IPS-11a (cell line): ENCODE measurements around the gene GFM2.
"Not testable (repeated sequence)": the region's sequence is repeated elsewhere in the genome, so short reads cannot be mapped to it uniquely, and the experiment has no call there.

Experiments
- H3K4me3 ChIP-seq: one replicate; pipeline ENCODE4 v1.5.1; 2013; ENCODE audit warnings: low read depth, low read length, control low read depth

The GFM2 gene

DNA sequence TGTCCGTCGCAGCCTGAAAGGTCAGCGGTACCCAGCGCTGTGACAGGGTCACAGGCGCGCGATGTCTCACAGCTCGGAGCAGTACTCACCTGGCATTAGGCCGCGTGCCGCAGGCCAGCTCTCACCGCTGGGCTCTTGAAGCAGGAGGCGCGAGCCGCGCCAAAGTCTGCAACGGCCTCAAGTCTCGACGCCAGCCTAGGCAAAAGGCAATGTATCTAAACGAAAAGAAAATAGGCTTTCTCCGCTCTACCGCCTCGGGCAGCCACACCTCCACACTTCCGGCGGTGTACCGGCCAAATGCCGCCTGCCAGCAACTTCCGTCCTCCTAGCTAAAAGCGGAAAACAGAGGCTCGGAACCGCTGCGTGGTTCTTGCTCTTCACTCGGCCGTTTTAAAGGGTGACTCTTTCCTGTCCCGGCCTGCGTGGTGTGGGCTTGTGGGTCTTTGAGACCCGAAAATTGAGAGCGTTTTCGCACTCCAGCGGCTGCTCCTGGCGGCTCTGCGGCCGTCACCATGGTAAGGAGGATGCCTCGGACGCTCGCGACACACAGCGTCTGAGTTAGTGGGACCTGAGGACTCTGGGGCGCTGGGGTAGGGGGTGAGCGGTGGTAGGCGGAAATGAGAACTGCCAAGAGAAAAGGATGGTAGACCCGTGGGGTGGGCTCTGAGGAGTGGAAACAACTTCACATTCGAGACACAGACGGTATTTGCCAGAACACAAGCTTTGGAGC, at the start of gene GFM2, which contains the start of gene NSA2:
TSS of gene GFM2 (minus strand) at position 269 of the 730 bp plus-strand sequence. CDS start 3,375 bp downstream, outside the sequence.
TSS of gene NSA2 (plus strand) at position 401 of the 730 bp plus-strand sequence. CDS start at position 513, 112 bp downstream.
- H3K4me3 ChIP-seq: peak within 1 kb of the TSS; percentile 91

GRCh38 chr5:74810915-74811314, 44.0 kb upstream of the GFM2 start:
- H3K4me3 ChIP-seq: no peak overlapping the region

GRCh38 chr5:74801941-74802340, 35.0 kb upstream of the GFM2 start:
- no peak overlapping the region for H3K4me3 ChIP-seq

DNA sequence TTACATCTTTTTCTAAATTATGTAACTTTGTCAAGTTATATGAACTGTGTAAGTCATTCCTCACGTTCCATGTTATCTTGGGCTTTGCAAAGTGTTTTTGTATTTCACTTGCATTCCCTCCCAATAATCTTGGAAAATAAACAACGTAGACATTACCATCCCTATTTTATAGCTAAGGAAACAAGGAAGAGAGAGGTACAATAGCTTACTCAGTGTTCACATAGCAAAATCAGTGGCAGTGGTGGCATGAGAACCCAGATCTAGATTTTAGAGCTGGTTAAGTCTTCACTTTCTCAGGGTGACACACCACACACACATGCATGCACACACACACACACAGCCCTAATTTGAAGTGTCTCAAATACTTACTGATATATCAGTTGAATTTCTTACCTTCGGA, 34.3 kb upstream of the GFM2 start:
- no peak overlapping the region for H3K4me3 ChIP-seq

- no peak overlapping the region for H3K4me3 ChIP-seq
These were observed 32.3 kb upstream of the GFM2 start for GRCh38 chr5:74798977-74799911.

DNA sequence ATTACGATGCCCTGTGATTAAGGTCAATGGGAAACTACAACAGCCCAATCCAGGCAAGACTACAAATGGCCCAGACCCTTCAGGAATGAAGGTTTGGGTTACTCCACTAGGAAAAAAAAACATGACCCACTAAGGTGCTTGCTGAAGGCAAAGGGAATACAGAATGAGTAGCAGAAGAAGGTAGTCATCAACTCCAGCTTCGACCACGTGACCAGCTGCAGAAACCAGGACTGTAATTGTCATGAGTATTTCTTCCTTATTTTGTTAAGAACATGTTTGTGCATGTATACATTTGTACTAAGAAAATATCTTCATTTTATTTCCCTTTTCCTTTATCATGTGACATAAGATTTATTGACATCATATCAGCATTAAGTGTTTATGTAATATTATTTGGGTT, 24.8 kb upstream of the GFM2 start:
- H3K4me3 ChIP-seq: not testable (repeated sequence)

DNA sequence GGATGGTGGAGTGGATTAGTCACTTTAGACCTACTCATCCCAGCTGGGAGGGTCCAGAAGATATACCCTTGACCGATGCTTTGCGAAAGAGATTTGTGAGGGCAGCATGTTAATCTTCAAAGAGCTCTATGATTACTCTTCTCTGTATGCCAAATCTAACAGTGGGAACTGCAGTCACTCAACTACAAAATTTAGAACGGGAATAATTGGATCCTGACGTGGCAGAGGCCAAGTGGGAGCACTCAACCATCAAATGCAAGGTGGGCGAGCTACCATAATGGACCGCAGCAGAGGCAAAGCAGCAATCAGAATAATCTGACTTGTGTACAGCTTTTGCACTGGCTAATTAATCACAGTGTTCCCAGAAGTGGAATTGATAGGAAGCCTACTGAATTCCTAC, 20.5 kb upstream of the GFM2 start:
- H3K4me3 ChIP-seq: no peak overlapping the region

- H3K4me3 ChIP-seq: no peak overlapping the region
These were observed 19.9 kb upstream of the GFM2 start for GRCh38 chr5:74786851-74787250.

- no peak overlapping the region for H3K4me3 ChIP-seq
These were observed 11.7 kb upstream of the GFM2 start for GRCh38 chr5:74778609-74779008.

DNA sequence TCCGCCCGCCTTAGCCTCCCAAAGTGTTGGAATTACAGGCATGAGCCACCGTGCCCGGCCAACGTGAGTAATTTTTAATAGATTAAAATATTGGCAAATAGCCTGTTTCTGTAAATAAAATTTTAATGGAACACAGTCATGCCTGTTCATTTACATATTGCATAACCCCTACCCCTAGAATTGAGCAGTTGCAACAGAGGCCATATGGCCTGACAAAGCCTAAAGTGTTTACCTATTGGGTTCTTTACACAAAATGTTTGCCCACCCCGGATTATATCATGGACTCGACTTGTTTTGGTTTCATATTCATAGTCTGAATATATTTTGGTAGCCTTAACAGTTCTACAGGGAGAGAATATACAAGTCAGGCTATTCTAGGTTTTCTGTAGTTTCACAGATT, 5.4 kb upstream of the GFM2 start:
- H3K4me3 ChIP-seq: no peak overlapping the region

DNA sequence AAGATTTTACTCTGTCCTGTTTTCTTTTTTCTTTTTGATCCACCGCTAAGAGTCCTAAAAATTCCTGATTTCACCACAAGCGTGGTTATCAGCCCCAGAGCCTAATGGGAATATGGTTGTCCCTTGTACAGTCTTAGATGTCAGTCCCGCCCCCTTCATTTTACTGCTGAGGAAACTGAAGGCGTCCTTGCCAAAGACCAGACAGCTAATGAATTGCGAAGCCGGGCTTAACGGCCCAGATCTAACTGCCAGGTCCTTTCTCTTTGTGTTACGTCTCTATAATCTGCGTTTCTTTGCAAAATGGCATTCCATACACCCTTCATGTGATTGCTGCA, 629 bp upstream of the GFM2 start:
- peak overlapping the region; percentile 91 for H3K4me3 ChIP-seq

DNA sequence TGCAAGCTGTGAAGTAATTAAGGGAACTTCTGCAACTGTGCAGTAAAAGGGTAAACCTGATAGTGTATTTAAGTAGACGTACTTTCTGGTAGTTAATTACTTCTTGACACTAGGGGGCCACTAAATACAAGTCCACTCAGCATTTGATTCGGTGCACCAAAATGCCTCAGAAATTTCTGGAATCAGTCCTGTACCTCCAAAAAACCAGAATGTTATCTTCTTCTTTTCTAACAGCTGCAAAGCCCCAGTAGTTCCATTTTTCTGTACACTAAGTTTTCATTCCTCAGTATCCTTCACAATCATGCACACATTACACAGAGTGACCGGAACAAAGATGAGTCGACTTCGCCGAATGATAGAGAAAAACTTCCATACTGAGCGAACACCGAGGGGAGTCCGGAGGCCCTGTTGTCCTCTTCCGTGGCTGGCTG, 484 bp downstream of the GFM2 start:
- peak overlapping the region; percentile 91 for H3K4me3 ChIP-seq

DNA sequence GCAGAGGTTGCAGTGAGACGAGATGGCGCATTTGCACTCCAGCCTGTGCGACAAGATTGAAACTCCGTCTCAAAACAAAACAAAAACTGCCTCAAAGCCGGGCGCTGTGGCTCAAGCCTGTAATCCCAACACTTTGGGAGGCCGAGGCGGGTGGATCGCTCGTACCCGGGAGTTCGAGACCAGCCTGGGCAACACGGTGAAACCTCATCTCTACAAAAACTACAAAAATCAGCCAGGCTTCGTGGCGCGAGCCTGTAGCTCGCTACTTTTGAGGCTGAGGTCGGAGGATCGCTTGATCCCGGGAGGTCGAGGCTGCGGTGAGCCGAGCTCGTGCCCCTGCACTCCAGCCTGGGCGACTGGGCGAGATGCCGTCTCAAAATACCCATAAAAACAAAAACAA, 988 bp downstream of the GFM2 start:
- peak overlapping the region; percentile 91 for H3K4me3 ChIP-seq

DNA sequence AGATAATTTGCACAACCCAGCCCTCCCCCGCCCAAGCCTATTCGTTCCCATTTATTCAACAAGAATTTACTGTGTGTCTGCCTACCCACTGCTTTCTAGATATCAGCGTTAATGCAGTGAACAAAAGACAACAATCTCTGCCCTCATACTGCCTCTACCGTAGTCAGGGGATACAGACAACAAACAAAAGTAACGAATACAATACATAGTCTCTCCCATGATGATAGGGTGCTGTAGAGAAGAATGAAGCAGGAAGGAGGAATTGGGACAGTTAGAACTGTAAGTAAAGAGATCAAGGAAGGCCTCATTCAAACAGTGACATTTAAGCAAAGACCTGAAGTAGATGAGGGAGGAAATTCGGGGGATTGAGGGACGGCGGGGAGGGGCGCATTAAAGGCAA, 1.7 kb downstream of the GFM2 start:
- H3K4me3 ChIP-seq: no peak overlapping the region

- no peak overlapping the region for H3K4me3 ChIP-seq
These were observed 3.4 kb downstream of the GFM2 start for GRCh38 chr5:74763504-74763903.

DNA sequence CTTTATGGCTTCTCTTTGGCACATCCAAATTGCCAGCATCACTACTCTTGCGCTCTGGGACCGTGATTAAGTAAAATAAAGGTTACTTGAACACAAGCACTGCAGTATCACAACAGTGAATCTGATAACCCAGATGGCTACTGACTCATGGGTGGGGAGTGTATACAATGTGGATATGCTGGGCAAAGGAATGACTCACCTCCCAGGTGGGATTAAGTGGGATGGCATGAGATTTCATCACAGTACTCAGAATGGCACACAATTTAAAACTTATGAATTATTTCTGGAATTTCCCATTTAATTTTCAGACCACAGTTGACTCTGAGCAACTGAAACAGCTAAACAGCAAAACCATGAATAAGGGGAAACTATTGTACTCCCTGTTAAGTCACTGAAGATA, 4.3 kb downstream of the GFM2 start:
- H3K4me3 ChIP-seq: no peak overlapping the region

- no peak overlapping the region for H3K4me3 ChIP-seq
These were observed 5.7 kb downstream of the GFM2 start for GRCh38 chr5:74761241-74761640.

GRCh38 chr5:74748742-74749141, 18.2 kb downstream of the GFM2 start:
- H3K4me3 ChIP-seq: not testable (repeated sequence)

- H3K4me3 ChIP-seq: no peak overlapping the region
These were observed 28.5 kb downstream of the GFM2 start for GRCh38 chr5:74738406-74738805.

GRCh38 chr5:74736759-74737158, 30.2 kb downstream of the GFM2 start:
- H3K4me3 ChIP-seq: no peak overlapping the region

GRCh38 chr5:74725331-74725730, 41.6 kb downstream of the GFM2 start:
- H3K4me3 ChIP-seq: no peak overlapping the region

DNA sequence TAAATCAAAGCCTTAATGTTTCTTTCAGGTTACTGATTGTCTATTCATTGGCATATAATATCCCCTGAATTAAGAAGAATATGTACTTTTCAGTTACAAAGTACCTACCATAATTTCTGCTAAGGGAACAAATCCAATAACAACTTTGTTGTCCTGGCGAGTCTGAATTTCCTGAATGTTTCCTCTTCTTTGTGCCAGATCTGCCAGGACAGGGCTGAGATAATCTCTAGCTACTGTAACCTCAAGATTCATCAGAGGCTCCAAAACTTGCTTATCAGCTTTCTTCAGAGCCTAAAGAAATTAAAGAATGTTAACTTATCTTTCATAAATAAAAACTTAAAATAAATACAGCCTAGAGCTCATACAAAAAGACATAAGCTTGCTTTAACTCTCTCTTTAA, 44.6 kb downstream of the GFM2 start:
- H3K4me3 ChIP-seq: no peak overlapping the region
